Stimulated activated CD4-positive, alpha-beta T cell treated with anti-CD3 and anti-CD28 coated beads, Interleukin-2, amount 100 ng/mL, for 24 hours (primary cell): ENCODE results near the gene SIPA1L3.

ENCODE experiments used
- DNase-seq, 2 donors: peaks; one replicate each; pipeline ENCODE4 v3.0.0-alpha.2; 2020

Gene SIPA1L3

GRCh38 chr19:38197937-38198704, 291.1 kb downstream of the SIPA1L3 start:
- no peak for DNase-seq

GRCh38 chr19:38199340-38199739, 292.3 kb downstream of the SIPA1L3 start:
- no peak for DNase-seq

- DNase-seq: no peak
Measured at GRCh38 chr19:38201731-38202130, 294.7 kb downstream of the SIPA1L3 start.

GRCh38 chr19:38202504-38202903, 295.5 kb downstream of the SIPA1L3 start:
- DNase-seq: no peak

GRCh38 chr19:38203197-38203596, 296.2 kb downstream of the SIPA1L3 start:
- DNase-seq: no peak

GRCh38 chr19:38204096-38204495, 297.1 kb downstream of the SIPA1L3 start:
- DNase-seq: no peak

GRCh38 chr19:38204728-38205127, 297.7 kb downstream of the SIPA1L3 start:
- no peak for DNase-seq

- no peak for DNase-seq
Measured at GRCh38 chr19:38206006-38206745, 299.2 kb downstream of the SIPA1L3 start.

GRCh38 chr19:38206928-38207327, 299.9 kb downstream of the SIPA1L3 start:
- DNase-seq: no peak

- no peak for DNase-seq
Measured at GRCh38 chr19:38207543-38207942, 300.5 kb downstream of the SIPA1L3 start.

- no peak for DNase-seq
Measured at GRCh38 chr19:38208571-38208970, 301.6 kb downstream of the SIPA1L3 start.

GRCh38 chr19:38209152-38209551, 302.1 kb downstream of the SIPA1L3 start:
- no peak for DNase-seq

- DNase-seq: no peak
Measured at GRCh38 chr19:38209671-38210457, 302.9 kb downstream of the SIPA1L3 start.

- no peak for DNase-seq
Measured at GRCh38 chr19:38210458-38210987, 303.5 kb downstream of the SIPA1L3 start.

- no peak for DNase-seq
Measured at GRCh38 chr19:38211151-38211591, 304.2 kb downstream of the SIPA1L3 start.

GRCh38 chr19:38211766-38212165, 304.8 kb downstream of the SIPA1L3 start:
- no peak for DNase-seq

GRCh38 chr19:38213469-38213868, 306.5 kb downstream of the SIPA1L3 start:
- no peak for DNase-seq

GRCh38 chr19:38213911-38214625, 307.1 kb downstream of the SIPA1L3 start:
- peak; percentile 61 to 74 for DNase-seq

- DNase-seq: no peak
Measured at GRCh38 chr19:38216785-38217641, 310.0 kb downstream of the SIPA1L3 start.

GRCh38 chr19:38218204-38218603, 311.2 kb downstream of the SIPA1L3 start:
- no peak for DNase-seq

GRCh38 chr19:38219221-38219620, 312.2 kb downstream of the SIPA1L3 start:
- DNase-seq: no peak
